H7 (cell line): Measurements from ENCODE around the gene AKR1B1. TPM values are rescaled to one million over a fixed set of nuclear protein-coding genes. Genes with fewer than 3 reads are reported as not detected.

Experiments
- DNase-seq: peaks from one replicate; pipeline ENCODE4 v3.0.0; 2012
- H3K27me3 ChIP-seq: 2 replicates; pipeline ENCODE4 v1.6.0; 2011; ENCODE audit warnings: mild to moderate bottlenecking, low read length; ENCODE audit not compliant: control insufficient read depth, insufficient read depth
- H3K36me3 ChIP-seq: replicated peaks from 2 replicates; pipeline ENCODE4 v1.5.1; 2011; ENCODE audit warnings: low read length; ENCODE audit not compliant: control insufficient read depth, insufficient read depth
- H3K4me3 ChIP-seq: 2 replicates; pipeline ENCODE4 v1.5.1; 2011; ENCODE audit warnings: low read depth, mild to moderate bottlenecking, control low read depth, low read length, moderate library complexity; ENCODE audit not compliant: insufficient read depth
- total RNA-seq: library from RNA; depleted of rRNA; stranded (reverse); fragments of >200 nt; shearing (Covaris generic); gene quantifications from 2 replicates; pipeline ENCODE4 v1.2.3, GENCODE V29; 2014

The AKR1B1 gene
- total RNA-seq, 1 experiment from 2014 or later = 120 TPM

GRCh38 chr7:134480202-134480601 is 21.3 kb upstream of the AKR1B1 start:
- DNase-seq = no peak
- Histone ChIP-seq H3K4me3 (no peak overlapping the region), H3K27me3 (no peaks in the 10 kb centered on the region), H3K36me3 (no peaks in the 10 kb centered on the region)

GRCh38 chr7:134478707-134479106 is 19.8 kb upstream of the AKR1B1 start:
- H3K4me3 ChIP-seq = no peak overlapping the region
- DNase-seq = no peak
- H3K36me3 ChIP-seq = no peaks in the 10 kb centered on the region
- no peaks in the 10 kb centered on the region for H3K27me3 ChIP-seq

- DNase-seq = no peak
- no peak overlapping the region for H3K4me3 ChIP-seq
Observed at GRCh38 chr7:134477954-134478353, 19.1 kb upstream of the AKR1B1 start.

GRCh38 chr7:134476044-134476443 is 17.1 kb upstream of the AKR1B1 start:
- H3K36me3 ChIP-seq = no peaks in the 10 kb centered on the region
- no peak for DNase-seq
- H3K4me3 ChIP-seq = no peak overlapping the region
- no peaks in the 10 kb centered on the region for H3K27me3 ChIP-seq

More at GRCh38 chr7:134477954-134478353, 19.1 kb upstream of the AKR1B1 start:
- no peaks in the 10 kb centered on the region for H3K36me3 ChIP-seq
- no peaks in the 10 kb centered on the region for H3K27me3 ChIP-seq

GRCh38 chr7:134474828-134475227 is 15.9 kb upstream of the AKR1B1 start:
- Histone ChIP-seq H3K27me3 (no peaks in the 10 kb centered on the region), H3K4me3 (no peak overlapping the region), H3K36me3 (no peaks in the 10 kb centered on the region)
- DNase-seq = no peak

- Histone ChIP-seq H3K27me3 (no peaks in the 10 kb centered on the region), H3K36me3 (no peaks in the 10 kb centered on the region), H3K4me3 (no peak overlapping the region)
- DNase-seq = no peak
Observed at GRCh38 chr7:134473861-134474291, 15.0 kb upstream of the AKR1B1 start.

- Histone ChIP-seq H3K36me3 (no peaks in the 10 kb centered on the region), H3K4me3 (no peak overlapping the region), H3K27me3 (no peaks in the 10 kb centered on the region)
- no peak for DNase-seq
Observed at GRCh38 chr7:134472572-134473244, 13.8 kb upstream of the AKR1B1 start.

GRCh38 chr7:134470864-134471263 is 12.0 kb upstream of the AKR1B1 start:
- Histone ChIP-seq H3K27me3 (no peaks in the 10 kb centered on the region), H3K36me3 (no peaks in the 10 kb centered on the region), H3K4me3 (no peak overlapping the region)
- DNase-seq = no peak

- DNase-seq = no peak
- Histone ChIP-seq H3K36me3 (no peaks in the 10 kb centered on the region), H3K4me3 (no peak overlapping the region), H3K27me3 (no peaks in the 10 kb centered on the region)
Observed at GRCh38 chr7:134469622-134470021, 10.7 kb upstream of the AKR1B1 start.

- H3K36me3 ChIP-seq = no peaks in the 10 kb centered on the region
- no peak for DNase-seq
- H3K27me3 ChIP-seq = no peaks in the 10 kb centered on the region
- no peak overlapping the region for H3K4me3 ChIP-seq
Observed at GRCh38 chr7:134468475-134468874, 9.6 kb upstream of the AKR1B1 start.

- no peak overlapping the region for H3K4me3 ChIP-seq
- no peaks in the 10 kb centered on the region for H3K36me3 ChIP-seq
- no peaks in the 10 kb centered on the region for H3K27me3 ChIP-seq
- DNase-seq = no peak
Observed at GRCh38 chr7:134468054-134468453, 9.2 kb upstream of the AKR1B1 start.

- H3K36me3 ChIP-seq = no peaks in the 10 kb centered on the region
- H3K27me3 ChIP-seq = no peaks in the 10 kb centered on the region
- no peak overlapping the region for H3K4me3 ChIP-seq
- no peak for DNase-seq
Observed at GRCh38 chr7:134465491-134465890, 6.6 kb upstream of the AKR1B1 start.

- no peak for DNase-seq
- no peak overlapping the region for H3K4me3 ChIP-seq
- no peaks in the 10 kb centered on the region for H3K27me3 ChIP-seq
- H3K36me3 ChIP-seq = no peaks in the 10 kb centered on the region
Observed at GRCh38 chr7:134464496-134464895, 5.6 kb upstream of the AKR1B1 start.

- H3K27me3 ChIP-seq = no peaks in the 10 kb centered on the region
- no peak overlapping the region for H3K4me3 ChIP-seq
- DNase-seq = no peak
- H3K36me3 ChIP-seq = no peaks in the 10 kb centered on the region
Observed at GRCh38 chr7:134463751-134464150, 4.9 kb upstream of the AKR1B1 start.

- DNase-seq = no peak
- peaks cover under 1% of the 10 kb centered on the region; the same call in 1 of the 2 replicates for H3K36me3 ChIP-seq
- no peaks in the 10 kb centered on the region for H3K27me3 ChIP-seq
- no peak overlapping the region for H3K4me3 ChIP-seq
Observed at GRCh38 chr7:134462337-134462925, 3.5 kb upstream of the AKR1B1 start.
